ENCODE results near the gene ADORA2B.
"Not testable (repeated sequence)": the region's sequence is repeated elsewhere in the genome, so short reads cannot be mapped to it uniquely, and the experiment has no call there.

DNA sequence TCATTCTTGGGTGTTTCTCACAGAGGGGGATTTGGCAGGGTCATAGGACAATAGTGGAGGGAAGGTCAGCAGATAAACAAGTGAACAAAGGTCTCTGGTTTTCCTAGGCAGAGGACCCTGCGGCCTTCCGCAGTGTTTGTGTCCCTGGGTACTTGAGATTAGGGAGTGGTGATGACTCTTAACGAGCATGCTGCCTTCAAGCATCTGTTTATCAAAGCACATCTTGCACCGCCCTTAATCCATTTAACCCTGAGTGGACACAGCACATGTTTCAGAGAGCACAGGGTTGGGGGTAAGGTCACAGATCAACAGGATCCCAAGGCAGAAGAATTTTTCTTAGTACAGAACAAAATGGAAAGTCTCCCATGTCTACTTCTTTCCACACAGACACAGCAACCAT lies 34.1 kb downstream of the ADORA2B start:
- TF ChIP-seq, protein P1, sequence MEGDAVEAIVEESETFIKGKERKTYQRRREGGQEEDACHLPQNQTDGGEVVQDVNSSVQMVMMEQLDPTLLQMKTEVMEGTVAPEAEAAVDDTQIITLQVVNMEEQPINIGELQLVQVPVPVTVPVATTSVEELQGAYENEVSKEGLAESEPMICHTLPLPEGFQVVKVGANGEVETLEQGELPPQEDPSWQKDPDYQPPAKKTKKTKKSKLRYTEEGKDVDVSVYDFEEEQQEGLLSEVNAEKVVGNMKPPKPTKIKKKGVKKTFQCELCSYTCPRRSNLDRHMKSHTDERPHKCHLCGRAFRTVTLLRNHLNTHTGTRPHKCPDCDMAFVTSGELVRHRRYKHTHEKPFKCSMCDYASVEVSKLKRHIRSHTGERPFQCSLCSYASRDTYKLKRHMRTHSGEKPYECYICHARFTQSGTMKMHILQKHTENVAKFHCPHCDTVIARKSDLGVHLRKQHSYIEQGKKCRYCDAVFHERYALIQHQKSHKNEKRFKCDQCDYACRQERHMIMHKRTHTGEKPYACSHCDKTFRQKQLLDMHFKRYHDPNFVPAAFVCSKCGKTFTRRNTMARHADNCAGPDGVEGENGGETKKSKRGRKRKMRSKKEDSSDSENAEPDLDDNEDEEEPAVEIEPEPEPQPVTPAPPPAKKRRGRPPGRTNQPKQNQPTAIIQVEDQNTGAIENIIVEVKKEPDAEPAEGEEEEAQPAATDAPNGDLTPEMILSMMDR (conservative IDR thresholded peaks at IDR 0.05; ENCODE audit: low read length): not testable (repeated sequence)
- not testable (repeated sequence) for TF ChIP-seq EZH2phosphoT487 (IDR thresholded peaks at IDR 0.05; ENCODE audit: borderline replicate concordance, low read depth, low read length)
